Muscle of back (tissue), 11 donors: ENCODE results near the gene JAKMIP3. TPM values are rescaled to one million over a fixed set of nuclear protein-coding genes. Genes with fewer than 3 reads are reported as not detected.
A peak's percentile ranks its signal among the peaks of the same experiment; 100 is the strongest.

ENCODE experiments used
- DNase-seq, 3 donors: peaks; one replicate each; pipeline versions ENCODE4 v3.0.0 to v3.0.0-alpha.2; 2013
- polyA plus RNA-seq, 10 donors: library from polyadenylated mRNA; unstranded; fragments of 120-200 nt; gene quantifications; one replicate each; pipeline ENCODE4 v1.2.1, GENCODE V29; 2013; ENCODE audit not compliant: insufficient read length in 10 of 10

JAKMIP3 gene
- polyA plus RNA-seq, 10 donors = 0.39 to 1.0 (median 0.55) TPM

DNA sequence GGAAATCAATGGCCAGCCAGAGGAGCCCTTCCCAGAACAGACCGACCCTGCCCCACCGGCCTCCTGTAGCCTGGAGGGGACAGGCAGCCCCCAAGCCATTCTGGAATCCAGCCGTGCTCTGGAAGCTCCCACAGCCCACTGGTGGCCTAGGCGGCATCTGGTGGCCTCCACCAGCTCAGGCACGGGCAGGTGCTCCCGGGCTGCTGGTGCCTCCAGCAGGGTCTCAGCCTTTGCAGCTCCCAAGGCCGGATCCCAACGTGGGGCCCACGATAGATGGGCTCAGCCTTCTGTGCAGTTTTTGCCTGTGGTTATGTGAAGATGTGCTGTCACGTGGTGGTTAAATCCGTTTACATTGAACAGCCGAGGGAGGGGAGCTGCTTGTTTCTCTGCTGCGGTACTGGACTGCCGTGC is 44.4 kb downstream of the JAKMIP3 start:
- DNase-seq = peak in 2 of 3 donors; percentile 34 to 46

DNA sequence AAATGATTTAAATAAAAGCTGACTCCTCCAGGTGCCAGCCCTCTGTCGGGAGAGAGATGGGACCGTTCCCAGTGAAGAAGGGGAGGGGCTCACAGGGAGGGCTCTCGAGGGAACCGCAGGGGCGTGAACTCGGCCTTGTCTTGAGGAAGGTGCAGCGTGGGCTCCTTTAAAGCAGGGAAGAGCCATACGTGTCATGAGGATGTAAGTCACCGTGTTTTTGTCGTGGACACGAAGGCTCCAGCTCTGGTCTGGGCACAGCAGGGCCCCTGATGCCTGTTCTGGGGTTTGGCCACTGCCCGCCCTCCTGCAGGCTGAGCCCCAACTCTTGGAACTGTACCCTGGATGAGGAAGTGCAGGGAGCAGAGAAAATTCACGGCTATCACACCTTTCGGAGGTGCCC is 45.0 kb downstream of the JAKMIP3 start:
- DNase-seq = no peak

DNA sequence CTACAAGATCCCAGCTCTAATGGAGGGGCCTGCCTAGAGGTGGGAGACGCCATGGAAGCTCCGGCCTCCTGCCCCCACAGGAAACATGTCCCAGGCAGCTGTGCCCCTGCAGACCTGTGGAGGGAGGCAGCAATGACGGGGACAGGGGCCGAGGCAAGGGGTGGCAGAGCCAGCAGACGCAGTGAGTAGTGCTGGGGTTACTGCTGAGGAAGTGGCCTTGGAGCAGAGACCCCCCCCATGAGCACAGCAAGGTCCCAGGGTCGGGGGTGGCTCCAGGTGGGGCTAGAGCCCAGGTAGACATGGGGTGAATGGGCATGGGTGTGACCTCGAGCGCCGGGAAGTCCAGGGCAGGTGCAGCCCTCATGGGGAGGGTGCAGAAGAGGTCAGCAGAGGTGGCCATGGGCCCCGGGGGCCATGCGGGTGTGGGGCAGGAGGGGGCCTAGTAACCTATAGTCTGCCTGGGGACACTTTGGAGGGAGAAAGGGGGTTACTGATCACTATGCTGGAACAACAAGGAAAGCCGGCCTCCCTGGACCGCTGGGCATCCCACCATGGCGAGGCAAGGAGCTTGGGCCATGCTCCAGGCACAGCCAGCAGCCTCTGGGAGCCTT is 45.5 kb downstream of the JAKMIP3 start:
- DNase-seq = no peak

DNA sequence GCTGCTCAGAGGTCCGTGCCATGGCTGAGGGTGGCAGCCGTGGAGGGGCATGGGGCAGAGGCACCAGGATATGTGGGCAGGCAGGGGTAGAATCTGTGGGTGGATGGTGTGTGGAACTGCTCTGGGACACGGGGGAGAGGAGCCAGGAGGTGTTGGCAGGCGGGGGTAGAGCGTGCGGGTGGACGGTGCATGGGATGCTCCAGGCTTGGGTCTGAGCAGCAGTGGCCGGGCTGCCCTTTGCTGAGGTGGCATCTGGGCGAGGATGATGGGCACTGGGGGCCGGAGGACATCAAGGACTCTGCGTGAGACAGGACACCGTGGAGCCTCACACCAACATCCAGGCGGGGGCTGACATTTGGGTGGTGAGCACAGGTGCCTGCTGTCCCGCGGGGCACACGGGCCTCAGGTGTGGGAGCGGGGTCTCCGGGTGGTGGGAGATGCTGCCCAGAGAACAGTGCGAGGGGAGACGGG is 46.2 kb downstream of the JAKMIP3 start:
- no peak for DNase-seq

DNA sequence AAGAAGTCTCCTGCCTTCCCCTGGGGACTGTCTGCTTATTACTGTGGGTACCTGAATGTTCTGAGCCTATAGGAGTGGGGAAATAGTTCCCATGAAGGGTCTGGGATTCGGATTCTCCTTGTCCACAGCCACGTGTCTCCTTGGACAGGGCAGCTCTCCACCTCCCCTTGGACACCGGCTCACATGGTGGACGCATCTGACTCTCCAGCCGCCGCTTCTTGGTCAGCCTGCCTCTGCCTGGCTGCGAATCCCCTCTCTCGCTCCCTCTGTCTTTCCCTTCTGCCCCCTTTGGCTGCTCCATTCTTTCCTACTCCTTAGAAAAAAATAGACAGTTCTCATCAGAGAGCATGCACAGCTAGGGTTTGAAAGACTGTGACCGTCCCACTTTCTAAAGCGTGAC is 46.9 kb downstream of the JAKMIP3 start:
- no peak for DNase-seq

DNA sequence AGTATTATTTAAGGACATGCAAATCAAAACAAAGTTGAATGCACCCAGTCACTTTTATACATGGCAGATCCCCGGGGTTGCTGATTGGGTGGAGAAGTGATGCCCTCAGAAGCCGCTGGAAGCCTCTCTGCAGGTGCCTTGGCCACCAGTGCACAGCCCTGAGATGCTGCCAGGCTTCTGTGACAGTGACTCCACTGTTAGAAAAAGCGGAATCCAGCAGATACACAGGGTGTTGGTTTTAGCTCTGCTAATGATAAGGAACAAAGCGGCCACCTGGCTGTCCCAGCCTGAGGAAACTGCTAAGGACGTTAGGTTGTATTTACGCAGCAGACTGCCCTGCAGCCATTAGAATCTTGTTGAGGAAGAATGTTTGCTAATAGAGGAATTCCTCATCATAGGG is 47.5 kb downstream of the JAKMIP3 start:
- no peak for DNase-seq

DNA sequence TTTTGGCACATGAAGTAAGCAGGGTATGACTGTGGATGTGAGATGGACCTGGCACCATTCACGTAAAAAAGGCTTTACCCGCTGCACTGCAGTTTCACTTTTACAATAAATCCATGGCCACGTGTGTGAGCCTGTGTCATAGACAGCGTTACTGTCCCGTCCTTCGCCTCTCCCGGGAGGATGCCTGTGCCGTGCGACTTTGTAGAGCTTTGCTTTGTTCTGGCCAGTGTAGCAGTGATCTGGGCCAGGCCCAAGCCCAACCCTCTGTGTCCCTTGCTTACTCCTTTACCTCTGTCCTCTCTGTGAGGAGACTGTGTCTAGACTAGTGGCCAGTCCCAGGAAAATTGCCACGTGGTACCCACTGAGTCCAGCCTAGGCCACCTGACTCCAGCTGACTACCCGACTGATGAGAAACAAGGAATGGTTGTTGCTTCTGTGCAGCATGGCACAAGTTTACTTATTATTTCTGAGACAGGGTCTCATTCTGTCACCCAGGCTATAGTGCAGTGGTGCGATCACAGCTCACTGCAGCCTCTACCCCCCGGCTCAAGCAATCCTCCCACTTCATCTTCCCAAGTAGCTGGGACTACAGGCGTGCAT is 48.1 kb downstream of the JAKMIP3 start:
- DNase-seq = no peak

DNA sequence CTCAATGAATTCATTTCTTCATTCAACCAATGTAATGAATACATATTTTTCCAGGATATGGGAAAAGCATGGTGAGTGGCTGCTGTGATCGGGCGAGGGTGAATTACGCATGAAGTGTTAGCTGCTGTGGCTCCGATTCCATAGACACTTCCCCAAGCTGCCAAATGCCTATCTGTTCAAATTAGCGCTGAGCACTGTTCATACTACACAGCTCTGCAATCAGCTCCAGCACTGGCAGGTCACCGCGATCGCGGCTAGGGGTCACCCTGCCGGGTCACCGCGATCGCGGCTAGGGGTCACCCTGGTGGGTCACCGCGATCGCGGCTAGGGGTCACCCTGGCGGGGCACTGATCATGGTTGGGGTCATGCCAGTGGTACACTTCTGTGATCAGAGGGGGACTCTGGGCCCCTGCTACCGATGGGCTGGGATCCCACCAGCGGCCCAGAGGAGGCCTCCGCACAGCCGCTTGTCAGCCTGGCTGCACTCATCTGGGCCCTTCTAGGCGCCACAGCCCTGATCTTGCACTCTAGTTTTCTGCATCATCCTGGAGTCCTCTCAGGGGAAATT is 49.3 kb downstream of the JAKMIP3 start:
- no peak for DNase-seq

Other genes with a start within 250 kb of the JAKMIP3 start
- 10 to 100 TPM; 26.7 to 33.1 (median 30.2) TPM for gene PPP2R2D, start 164.9 kb upstream of the JAKMIP3 start, polyA plus RNA-seq
- gene BNIP3, start 84.0 kb upstream of the JAKMIP3 start, polyA plus RNA-seq = 10 to 100 TPM; 40.3 to 55.2 (median 44.5) TPM
- gene DPYSL4, start 121.0 kb downstream of the JAKMIP3 start, polyA plus RNA-seq = 1 to 10 TPM; 1.6 to 4.9 (median 3.5) TPM
- 10 to 100 TPM in 5 of 10 donors, 1 to 10 TPM in 5; 8.0 to 13.1 (median 10.4) TPM for gene STK32C, start 242.0 kb downstream of the JAKMIP3 start, polyA plus RNA-seq